ENCODE measurements around the gene PDLIM7. TPM values are rescaled to one million over a fixed set of nuclear protein-coding genes. Genes with fewer than 3 reads are reported as not detected.

PDLIM7 gene
- total RNA-seq, 2 experiments from 2014 or later: 62.5 to 67.3 TPM

DNA sequence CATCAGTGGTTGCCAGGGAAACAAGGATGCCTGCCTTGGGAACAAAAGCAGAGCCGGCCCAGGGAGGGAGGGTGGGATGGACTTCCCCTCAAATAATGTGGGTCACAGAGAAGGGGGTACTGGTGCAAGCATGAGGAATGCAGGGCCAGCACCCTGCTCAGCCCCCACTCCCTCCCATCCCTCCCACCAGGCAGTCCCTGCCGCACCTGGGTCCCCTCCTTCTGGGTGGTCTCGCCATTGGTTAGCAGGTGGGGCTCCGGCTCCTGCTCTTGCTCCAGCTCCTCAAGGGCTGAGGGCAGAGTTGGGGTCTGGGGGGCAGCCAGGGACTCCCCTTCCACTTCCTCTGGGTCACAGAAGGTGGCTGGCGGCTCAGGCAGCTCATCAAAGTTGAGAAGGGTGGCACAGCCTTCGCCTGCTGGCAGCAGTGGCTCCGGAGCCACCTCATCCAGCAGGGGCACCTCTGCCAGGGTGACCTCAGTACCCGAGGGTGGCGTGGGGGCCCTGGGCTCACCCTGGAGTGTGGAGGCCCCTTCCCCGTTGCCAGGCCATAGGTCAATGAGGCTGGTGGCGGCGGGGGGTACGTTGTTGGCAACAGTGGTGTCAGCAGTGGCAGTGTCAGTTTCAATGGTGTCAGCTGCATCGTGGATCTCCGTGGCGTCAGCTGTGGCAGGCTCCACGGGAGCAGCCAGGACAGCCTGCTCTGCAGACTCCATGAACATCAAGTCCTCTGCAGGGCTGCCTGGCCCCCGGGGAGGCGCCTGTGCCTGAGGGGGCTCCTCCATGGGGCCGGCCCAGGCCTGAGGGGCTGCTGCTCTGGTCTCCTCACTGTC lies 39.3 kb downstream of the PDLIM7 start:
- no peak overlapping the region for H3K27ac Mint-ChIP-seq
- DNase-seq (no peak), ATAC-seq (no peak)
- no peak overlapping the region for H3K4me3 Mint-ChIP-seq
- no peaks in the 10 kb centered on the region for H3K9me3 Mint-ChIP-seq (ENCODE audit: insufficient read depth)
- peaks cover 46% of the 10 kb centered on the region for H3K4me1 Mint-ChIP-seq (ENCODE audit: low read depth)
- ChIA-PET POLR2A (interaction anchor here (1.0 to 7.2 kb wide), 4 partner anchors 10 to 55 kb away, joined by 3 to 54 read pairs (median 4); no protein-coding TSS in a partner anchor), CTCF (interaction anchor here (0.8 to 8.6 kb wide), 28 partner anchors 8 to 156 kb away, joined by 3 to 337 read pairs (median 7); partner anchors contain the start of genes LMAN2, PDLIM7 and PFN3)
- H3K27me3 Mint-ChIP-seq (ENCODE audit: low read depth): peaks cover 2% of the 10 kb centered on the region
- peaks cover 14% of the 10 kb centered on the region for H3K36me3 Mint-ChIP-seq (ENCODE audit: low read depth)

- DNase-seq (peak; percentile 74), ATAC-seq (peak; percentile 11)
- H3K4me3 Mint-ChIP-seq: peak overlapping the region; percentile 49
- H3K9me3 Mint-ChIP-seq (ENCODE audit: insufficient read depth): no peaks in the 10 kb centered on the region
- H3K36me3 Mint-ChIP-seq (ENCODE audit: low read depth): peaks cover 14% of the 10 kb centered on the region
- ChIA-PET CTCF (interaction anchor here (0.7 to 8.6 kb wide), 34 partner anchors 9 to 344 kb away, joined by 3 to 337 read pairs (median 7); partner anchors contain the start of genes LMAN2, PDLIM7 and PFN3), POLR2A (interaction anchor here (1.0 to 7.2 kb wide), 3 partner anchors 12 to 54 kb away, joined by 4 to 54 read pairs (median 4); no protein-coding TSS in a partner anchor)
- H3K27me3 Mint-ChIP-seq (ENCODE audit: low read depth): peaks cover 3% of the 10 kb centered on the region
- peaks cover 39% of the 10 kb centered on the region for H3K4me1 Mint-ChIP-seq (ENCODE audit: low read depth)
- peak overlapping the region; percentile 61 for H3K27ac Mint-ChIP-seq
These were observed 40.2 kb downstream of the PDLIM7 start for GRCh38 chr5:177456976-177457851.

GRCh38 chr5:177456591-177456964 lies 40.8 kb downstream of the PDLIM7 start:
- ATAC-seq: no peak
- Mint-ChIP-seq H3K4me1 (ENCODE audit: low read depth) (peaks cover 36% of the 10 kb centered on the region), H3K4me3 (peak overlapping the region; percentile 76), H3K27me3 (ENCODE audit: low read depth) (peaks cover 3% of the 10 kb centered on the region), H3K27ac (peak overlapping the region; percentile 86), H3K36me3 (ENCODE audit: low read depth) (peaks cover 12% of the 10 kb centered on the region), H3K9me3 (ENCODE audit: insufficient read depth) (no peaks in the 10 kb centered on the region)
- CTCF ChIA-PET: interaction anchor here (0.7 to 8.6 kb wide), 24 partner anchors 8 to 343 kb away, joined by 3 to 337 read pairs (median 8); partner anchors contain the start of genes LMAN2, PDLIM7 and PFN3
- POLR2A ChIA-PET: interaction anchor here (7.2 kb wide), 1 partner anchor 53 kb away, joined by 54 read pairs; no protein-coding TSS in a partner anchor
- no peak for DNase-seq

GRCh38 chr5:177455661-177456590 lies 41.5 kb downstream of the PDLIM7 start:
- peak; percentile 37 for ATAC-seq
- Mint-ChIP-seq H3K27ac (peak overlapping the region; percentile 86), H3K4me3 (peak overlapping the region; percentile 76), H3K9me3 (ENCODE audit: insufficient read depth) (no peaks in the 10 kb centered on the region), H3K36me3 (ENCODE audit: low read depth) (peaks cover 9% of the 10 kb centered on the region), H3K27me3 (ENCODE audit: low read depth) (peaks cover 3% of the 10 kb centered on the region), H3K4me1 (ENCODE audit: low read depth) (peaks cover 32% of the 10 kb centered on the region)
- peak; percentile 96 for DNase-seq
- ChIA-PET CTCF (interaction anchor here (0.6 to 8.6 kb wide), 40 partner anchors 9 to 343 kb away, joined by 3 to 337 read pairs (median 10); partner anchors contain the start of genes F12, GRK6, LMAN2 and PDLIM7), POLR2A (interaction anchor here (0.6 to 19.4 kb wide), 12 partner anchors 7 to 146 kb away, joined by 3 to 245 read pairs (median 4); partner anchors contain the start of genes GRK6 and PRR7)

- CTCF ChIA-PET: interaction anchor here (0.6 to 8.6 kb wide), 38 partner anchors 9 to 918 kb away, joined by 3 to 337 read pairs (median 8); partner anchors contain the start of genes F12, GRK6, LMAN2 and PDLIM7
- peaks cover 7% of the 10 kb centered on the region for H3K36me3 Mint-ChIP-seq (ENCODE audit: low read depth)
- no peaks in the 10 kb centered on the region for H3K9me3 Mint-ChIP-seq (ENCODE audit: insufficient read depth)
- DNase-seq: peak; percentile 94
- peak overlapping the region; percentile 75 for H3K27ac Mint-ChIP-seq
- peak overlapping the region; percentile 76 for H3K4me3 Mint-ChIP-seq
- H3K27me3 Mint-ChIP-seq (ENCODE audit: low read depth): peaks cover 3% of the 10 kb centered on the region
- peaks cover 32% of the 10 kb centered on the region for H3K4me1 Mint-ChIP-seq (ENCODE audit: low read depth)
- POLR2A ChIA-PET: interaction anchor here (0.6 to 19.4 kb wide), 12 partner anchors 8 to 146 kb away, joined by 3 to 245 read pairs (median 4); partner anchors contain the start of genes GRK6 and PRR7
- ATAC-seq: peak; percentile 72
These were observed 42.3 kb downstream of the PDLIM7 start for GRCh38 chr5:177455036-177455660.

DNA sequence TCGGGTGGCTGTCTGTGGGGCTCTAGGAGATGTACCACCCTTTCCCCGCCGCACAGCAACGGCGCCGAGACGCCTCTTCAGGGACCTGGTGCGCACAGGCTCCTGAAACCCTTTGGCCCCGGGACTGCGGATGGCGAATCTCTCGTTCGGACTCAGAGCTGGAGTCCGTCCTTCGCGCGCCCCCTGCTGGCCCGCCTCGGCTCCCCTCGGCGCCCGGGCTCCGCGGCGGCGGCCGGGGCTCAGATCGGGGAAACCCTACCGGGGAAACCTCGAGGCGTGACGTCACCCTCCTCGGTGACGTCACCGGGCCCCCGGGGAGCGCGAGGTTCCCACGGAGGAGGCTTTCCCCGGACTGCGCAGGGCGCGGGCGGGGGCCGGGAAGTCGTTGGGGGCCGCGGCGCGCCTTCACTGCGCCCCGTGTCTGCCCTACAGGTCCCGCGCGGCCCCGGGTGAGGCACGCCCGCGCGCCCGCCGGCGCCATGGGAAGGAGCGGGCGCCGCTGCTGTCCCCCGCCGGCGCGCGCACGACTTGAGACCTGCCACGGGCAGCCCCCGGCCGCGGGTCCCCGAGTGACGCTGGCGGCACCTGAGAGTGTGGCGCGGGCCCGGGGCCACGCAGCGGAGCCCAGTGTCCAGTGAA lies 42.9 kb downstream of the PDLIM7 start:
- H3K4me3 Mint-ChIP-seq: peak overlapping the region; percentile 78
- peaks cover 30% of the 10 kb centered on the region for H3K4me1 Mint-ChIP-seq (ENCODE audit: low read depth)
- peaks cover 7% of the 10 kb centered on the region for H3K36me3 Mint-ChIP-seq (ENCODE audit: low read depth)
- H3K9me3 Mint-ChIP-seq (ENCODE audit: insufficient read depth): no peaks in the 10 kb centered on the region
- peaks cover 3% of the 10 kb centered on the region for H3K27me3 Mint-ChIP-seq (ENCODE audit: low read depth)
- DNase-seq (peak; percentile 94), ATAC-seq (peak; percentile 50)
- ChIA-PET CTCF (interaction anchor here (0.6 to 8.6 kb wide), 35 partner anchors 9 to 917 kb away, joined by 3 to 337 read pairs (median 8); partner anchors contain the start of genes DDX41, F12, GRK6 and LMAN2), POLR2A (interaction anchor here (1.0 to 19.4 kb wide), 11 partner anchors 9 to 145 kb away, joined by 3 to 245 read pairs (median 5); partner anchors contain the start of genes GRK6 and PRR7)
- peak overlapping the region; percentile 75 for H3K27ac Mint-ChIP-seq

DNA sequence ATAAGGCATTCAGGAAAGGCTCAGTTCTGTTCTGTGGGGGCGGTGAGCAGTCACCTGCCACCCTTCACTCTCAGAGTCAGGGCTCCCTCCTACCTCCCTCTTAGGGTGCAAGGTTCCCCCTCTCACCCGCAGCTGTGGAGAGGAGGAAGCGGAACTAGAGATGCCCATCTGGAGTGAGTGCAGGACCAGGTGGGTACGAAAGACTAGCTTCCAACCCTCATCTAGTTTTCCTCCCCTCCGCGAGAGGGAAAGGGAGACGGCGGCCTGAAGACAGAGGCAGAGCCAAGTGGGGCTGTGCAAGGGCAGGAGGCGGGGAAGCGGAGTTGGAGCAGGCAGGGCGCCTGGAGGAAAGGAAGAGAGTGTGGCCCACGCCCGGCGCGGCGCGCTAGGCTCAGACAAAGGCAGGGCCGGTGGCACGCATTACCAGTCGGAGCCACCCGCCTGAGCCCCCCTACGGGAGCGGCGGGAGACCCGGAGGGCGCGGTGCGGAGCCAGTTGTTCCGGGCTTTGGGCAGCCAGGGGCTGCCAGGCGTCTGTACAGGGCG lies 43.5 kb downstream of the PDLIM7 start:
- POLR2A ChIA-PET: interaction anchor here (1.1 to 19.4 kb wide), 5 partner anchors 8 to 64 kb away, joined by 3 to 245 read pairs (median 21); partner anchors contain the start of genes GRK6 and PRR7
- peak overlapping the region; percentile 78 for H3K4me3 Mint-ChIP-seq
- no peak for ATAC-seq
- H3K27ac Mint-ChIP-seq: peak overlapping the region; percentile 77
- CTCF ChIA-PET: interaction anchor here (1.1 to 8.6 kb wide), 19 partner anchors 9 to 145 kb away, joined by 3 to 337 read pairs (median 16); partner anchors contain the start of genes DDX41, GRK6, PDLIM7 and PFN3
- peaks cover 7% of the 10 kb centered on the region for H3K36me3 Mint-ChIP-seq (ENCODE audit: low read depth)
- H3K9me3 Mint-ChIP-seq (ENCODE audit: insufficient read depth): no peaks in the 10 kb centered on the region
- H3K4me1 Mint-ChIP-seq (ENCODE audit: low read depth): peaks cover 30% of the 10 kb centered on the region
- DNase-seq: no peak
- H3K27me3 Mint-ChIP-seq (ENCODE audit: low read depth): peaks cover 3% of the 10 kb centered on the region

DNA sequence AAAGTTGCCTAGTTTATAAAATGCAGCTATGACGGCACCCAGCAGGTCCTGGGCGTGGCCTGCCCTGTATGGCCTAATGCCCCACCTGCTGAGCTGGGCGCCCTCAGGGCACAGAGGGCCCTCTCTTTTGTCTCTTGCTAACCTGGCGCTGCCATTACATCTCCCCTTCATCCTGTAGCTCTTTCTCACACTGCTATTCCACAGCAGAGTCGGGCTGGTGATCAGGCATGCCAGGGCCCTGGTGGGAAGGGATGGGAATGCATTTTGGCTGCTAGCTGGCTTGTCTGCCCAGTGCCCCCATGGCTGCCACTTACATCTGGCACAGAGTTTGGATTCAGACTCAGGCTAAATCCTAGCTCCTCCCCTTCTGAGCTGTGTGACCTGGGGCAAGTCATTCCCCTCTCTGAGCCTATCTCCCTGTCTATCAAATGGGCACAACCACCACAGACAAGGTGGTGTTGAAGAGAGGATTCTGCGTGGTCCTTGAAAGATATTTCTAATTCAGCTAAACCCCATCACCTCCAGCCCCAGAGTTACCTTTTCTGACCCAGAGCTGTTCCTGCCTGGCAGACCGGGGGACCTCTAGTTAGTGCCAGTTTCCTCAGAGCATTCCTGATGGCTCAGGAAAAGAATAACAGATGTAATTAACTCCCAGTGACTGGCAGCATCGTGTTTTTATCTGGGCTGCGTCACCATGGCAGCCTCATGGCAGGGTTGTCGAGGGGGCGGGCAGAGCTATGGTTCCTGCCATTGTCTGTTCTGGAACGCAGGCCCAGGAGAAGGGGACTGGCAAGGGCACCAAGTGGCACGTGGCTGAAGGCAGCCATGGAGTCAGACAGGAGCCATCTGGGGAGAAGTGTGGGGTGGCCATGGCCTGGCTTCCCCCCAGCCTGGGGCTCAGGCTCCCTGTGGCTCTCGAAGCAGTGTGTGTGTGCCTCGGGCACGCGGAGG lies 44.4 kb downstream of the PDLIM7 start:
- Mint-ChIP-seq H3K4me3 (peak overlapping the region; percentile 78), H3K27ac (no peak overlapping the region), H3K27me3 (ENCODE audit: low read depth) (peaks cover 9% of the 10 kb centered on the region), H3K4me1 (ENCODE audit: low read depth) (peaks cover 38% of the 10 kb centered on the region), H3K9me3 (ENCODE audit: insufficient read depth) (no peaks in the 10 kb centered on the region), H3K36me3 (ENCODE audit: low read depth) (peaks cover 9% of the 10 kb centered on the region)
- CTCF ChIA-PET: interaction anchor here (0.6 to 8.6 kb wide), 18 partner anchors 8 to 144 kb away, joined by 3 to 337 read pairs (median 5); partner anchors contain the start of genes DDX41, GRK6, PFN3 and PRR7
- DNase-seq (no peak), ATAC-seq (no peak)
- POLR2A ChIA-PET: interaction anchor here (1.1 to 19.4 kb wide), 5 partner anchors 19 to 63 kb away, joined by 3 to 245 read pairs (median 21); partner anchors contain the start of gene GRK6
